Colonic mucosa (tissue), 4 donors: Measurements from ENCODE around the gene CHAD. TPM values are rescaled to one million over a fixed set of nuclear protein-coding genes. Genes with fewer than 3 reads are reported as not detected.

Experiments used
- DNase-seq: peaks from one replicate; pipeline ENCODE4 v3.0.0-alpha.2; 2020
- H3K27ac ChIP-seq: fragments of 200-600 bp; one replicate; pipeline ENCODE4 v1.8.0; 2021
- H3K27me3 ChIP-seq: fragments of 200-600 bp; one replicate; pipeline ENCODE4 v1.8.0; 2021
- H3K36me3 ChIP-seq: fragments of 200-600 bp; one replicate; pipeline ENCODE4 v1.8.0; 2021
- H3K4me1 ChIP-seq: fragments of 200-600 bp; one replicate; pipeline ENCODE4 v1.8.0; 2021; ENCODE audit warnings: mild to moderate bottlenecking
- H3K4me3 ChIP-seq: fragments of 200-600 bp; one replicate; pipeline ENCODE4 v1.8.0; 2021
- H3K9ac ChIP-seq, 2 donors: one replicate each; pipeline ENCODE4 v1.7.0; 2013; ENCODE audit warnings: control low read depth in 2 of 2, low read depth in 2 of 2, low read length in 2 of 2
- H3K9me3 ChIP-seq: fragments of 200-600 bp; one replicate; pipeline ENCODE4 v1.8.0; 2021
- CTCF ChIP-seq: fragments of 200-600 bp; IDR thresholded peaks from one replicate; pipeline ENCODE4 v1.8.0; 2022; ENCODE audit warnings: antibody characterized with exemption, mild to moderate bottlenecking
- intact Hi-C: fragments of 100-400 bp; cut with DNase I; formaldehyde crosslinking; loops from one replicate; pipeline ENCODE4 v1.14.1; 2022
- total RNA-seq, 2 donors: library from RNA; stranded (reverse); fragmentation: NEBNext Ultra II Directional in 1 of 2; extraction: Animal tissue kit (Norgen Biotek cat#: 25700) in 1 of 2; gene quantifications; one replicate each; pipeline ENCODE4 v1.2.1, GENCODE V29; 2021
- donor health status: healthy.
- donor health status: DM: no; HTN: no; CAD: no.
- donor health status: DM: no; HTN: no; CAD: no.

The CHAD gene
- total RNA-seq, 2 donors from 2014 or later: 1.8 to 3.6 TPM

- peak overlapping the region; percentile 60 for H3K27ac ChIP-seq
- no peaks in the 10 kb centered on the region for H3K36me3 ChIP-seq
- no peaks in the 10 kb centered on the region for H3K4me1 ChIP-seq
- no peak overlapping the region for H3K4me3 ChIP-seq
- TF ChIP-seq CTCF: no peak
- no peaks in the 10 kb centered on the region for H3K27me3 ChIP-seq
- DNase-seq: no peak
- intact Hi-C loops: no loop called here
- no peaks in the 10 kb centered on the region for H3K9me3 ChIP-seq
- H3K9ac ChIP-seq: peak overlapping the region in 1 of 2 donors; percentile 51
Measured at GRCh38 chr17:50505591-50506130, 37.0 kb upstream of the CHAD start.

GRCh38 chr17:50502301-50502990 is 33.8 kb upstream of the CHAD start:
- H3K4me1 ChIP-seq: no peaks in the 10 kb centered on the region
- intact Hi-C loops: no loop called here
- H3K27me3 ChIP-seq: no peaks in the 10 kb centered on the region
- H3K9me3 ChIP-seq: no peaks in the 10 kb centered on the region
- no peak overlapping the region for H3K9ac ChIP-seq
- TF ChIP-seq CTCF: no peak
- no peaks in the 10 kb centered on the region for H3K36me3 ChIP-seq
- H3K4me3 ChIP-seq: no peak overlapping the region
- peak overlapping the region; percentile 9 for H3K27ac ChIP-seq
- no peak for DNase-seq

GRCh38 chr17:50501054-50501453 is 32.4 kb upstream of the CHAD start:
- Histone ChIP-seq H3K27ac (no peak overlapping the region), H3K9me3 (no peaks in the 10 kb centered on the region), H3K36me3 (no peaks in the 10 kb centered on the region), H3K27me3 (no peaks in the 10 kb centered on the region), H3K9ac (no peak overlapping the region), H3K4me1 (no peaks in the 10 kb centered on the region), H3K4me3 (no peak overlapping the region)
- intact Hi-C loops: no loop called here
- peak; percentile 70 for DNase-seq
- no peak for TF ChIP-seq CTCF

GRCh38 chr17:50499721-50500120 is 31.0 kb upstream of the CHAD start:
- no peak for TF ChIP-seq CTCF
- Histone ChIP-seq H3K9ac (no peak overlapping the region), H3K9me3 (no peaks in the 10 kb centered on the region), H3K27ac (no peak overlapping the region), H3K27me3 (no peaks in the 10 kb centered on the region), H3K4me3 (no peak overlapping the region), H3K36me3 (no peaks in the 10 kb centered on the region), H3K4me1 (no peaks in the 10 kb centered on the region)
- intact Hi-C loops: no loop called here
- DNase-seq: no peak

GRCh38 chr17:50499270-50499669 is 30.6 kb upstream of the CHAD start:
- no peak overlapping the region for H3K4me3 ChIP-seq
- no peak for DNase-seq
- H3K36me3 ChIP-seq: no peaks in the 10 kb centered on the region
- no peak for TF ChIP-seq CTCF
- intact Hi-C loops: no loop called here
- H3K9ac ChIP-seq: no peak overlapping the region
- H3K27ac ChIP-seq: no peak overlapping the region
- no peaks in the 10 kb centered on the region for H3K4me1 ChIP-seq
- no peaks in the 10 kb centered on the region for H3K27me3 ChIP-seq
- H3K9me3 ChIP-seq: no peaks in the 10 kb centered on the region
